Body of pancreas (tissue), 4 donors: ENCODE results near the gene FUT8.

Experiments used
- CTCF ChIP-seq, 7 experiments: fragments of 450-650 bp in 4 of 7; fragments of 200-600 bp in 3 of 7; sonication (generic) in 3 of 7; IDR thresholded peaks; one replicate each; pipeline ENCODE4 v1.5.1; 2016 to 2019; ENCODE audit warnings: antibody characterized with exemption in 7 of 7
- POLR2A ChIP-seq, 3 donors: fragments of 450-650 bp; IDR thresholded peaks; one replicate each; pipeline ENCODE4 v1.6.1; 2016; ENCODE audit warnings: antibody characterized with exemption in 3 of 3, mild to moderate bottlenecking in 2 of 3

- no peak for TF ChIP-seq CTCF (IDR thresholded peaks at IDR 0.05)
- TF ChIP-seq POLR2A (IDR thresholded peaks at IDR 0.05): no peak
These were observed 65.5 kb downstream of the FUT8 start for GRCh38 chr14:65478017-65478416.
